HUES6 (cell line): ENCODE measurements around the gene RALGPS1.

Experiments
- H3K27ac ChIP-seq: 2 replicates; pipeline ENCODE4 v1.7.0; 2013; ENCODE audit warnings: low read depth, mild to moderate bottlenecking, low read length, inconsistent platforms
- H3K27me3 ChIP-seq: 2 replicates; pipeline ENCODE4 v1.6.1; 2013; ENCODE audit warnings: low read length; ENCODE audit not compliant: control insufficient read depth, insufficient read depth
- H3K36me3 ChIP-seq: 2 replicates; pipeline ENCODE4 v1.6.1; 2013; ENCODE audit warnings: low read length; ENCODE audit not compliant: control insufficient read depth, insufficient read depth
- H3K4me1 ChIP-seq: 2 replicates; pipeline ENCODE4 v1.6.1; 2013; ENCODE audit warnings: low read length; ENCODE audit not compliant: control insufficient read depth, insufficient read depth
- H3K4me3 ChIP-seq: 2 replicates; pipeline ENCODE4 v1.5.1; 2013; ENCODE audit warnings: low read depth, low read length
- H3K9ac ChIP-seq: one replicate; pipeline ENCODE4 v1.6.1; 2013; ENCODE audit warnings: mild to moderate bottlenecking, low read length
- H3K9me3 ChIP-seq: 2 replicates; pipeline ENCODE4 v1.6.1; 2013; ENCODE audit warnings: low read depth, low read length; ENCODE audit not compliant: control insufficient read depth, insufficient read depth

Gene RALGPS1

DNA sequence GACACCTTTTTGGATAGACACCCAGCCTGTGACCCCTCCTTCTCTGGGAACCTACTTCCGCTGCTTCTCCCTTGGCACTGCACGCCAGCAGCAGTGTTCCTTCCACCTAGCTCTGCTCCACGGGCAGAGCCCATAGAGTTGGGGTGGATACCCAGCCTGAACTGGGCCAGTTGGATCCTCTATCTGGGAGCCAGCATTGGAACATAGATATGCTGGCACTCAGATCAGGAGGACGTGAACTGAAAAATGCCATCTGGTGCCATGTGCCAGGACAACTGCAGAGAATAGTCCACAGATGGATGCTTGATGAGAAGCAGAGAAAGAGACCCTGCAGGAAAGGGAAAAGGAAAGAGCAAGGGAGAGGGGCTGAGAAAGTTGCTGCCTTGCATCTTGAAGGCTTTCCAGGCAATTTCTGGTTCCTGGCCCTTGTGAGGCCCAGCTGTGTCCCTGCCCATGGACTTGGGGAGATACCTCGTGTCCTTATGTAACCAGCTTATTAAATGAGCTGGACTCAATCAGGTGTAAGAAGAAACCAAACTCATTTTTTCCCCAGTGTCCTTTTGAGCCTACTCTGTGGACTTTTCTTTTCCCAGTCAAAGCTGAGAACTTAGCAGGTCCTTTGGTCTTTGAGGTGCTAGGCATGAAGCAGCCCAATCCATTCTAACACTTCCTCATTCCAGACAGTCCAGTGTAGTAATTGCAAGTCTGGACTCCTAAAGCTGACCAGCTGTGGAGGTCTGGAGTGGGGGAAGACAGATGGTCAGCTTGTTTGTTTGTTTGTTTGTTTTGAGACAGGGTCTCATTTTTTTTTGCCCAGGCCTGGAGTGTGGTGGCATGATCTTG lies 168.8 kb downstream of the RALGPS1 start:
- Histone ChIP-seq H3K4me1 (no peaks in the 10 kb centered on the region; the same call in 1 of the 2 replicates), H3K36me3 (no peaks in the 10 kb centered on the region), H3K9ac (no peak overlapping the region), H3K4me3 (no peak overlapping the region), H3K27ac (no peak overlapping the region), H3K27me3 (no peaks in the 10 kb centered on the region), H3K9me3 (no peaks in the 10 kb centered on the region)

DNA sequence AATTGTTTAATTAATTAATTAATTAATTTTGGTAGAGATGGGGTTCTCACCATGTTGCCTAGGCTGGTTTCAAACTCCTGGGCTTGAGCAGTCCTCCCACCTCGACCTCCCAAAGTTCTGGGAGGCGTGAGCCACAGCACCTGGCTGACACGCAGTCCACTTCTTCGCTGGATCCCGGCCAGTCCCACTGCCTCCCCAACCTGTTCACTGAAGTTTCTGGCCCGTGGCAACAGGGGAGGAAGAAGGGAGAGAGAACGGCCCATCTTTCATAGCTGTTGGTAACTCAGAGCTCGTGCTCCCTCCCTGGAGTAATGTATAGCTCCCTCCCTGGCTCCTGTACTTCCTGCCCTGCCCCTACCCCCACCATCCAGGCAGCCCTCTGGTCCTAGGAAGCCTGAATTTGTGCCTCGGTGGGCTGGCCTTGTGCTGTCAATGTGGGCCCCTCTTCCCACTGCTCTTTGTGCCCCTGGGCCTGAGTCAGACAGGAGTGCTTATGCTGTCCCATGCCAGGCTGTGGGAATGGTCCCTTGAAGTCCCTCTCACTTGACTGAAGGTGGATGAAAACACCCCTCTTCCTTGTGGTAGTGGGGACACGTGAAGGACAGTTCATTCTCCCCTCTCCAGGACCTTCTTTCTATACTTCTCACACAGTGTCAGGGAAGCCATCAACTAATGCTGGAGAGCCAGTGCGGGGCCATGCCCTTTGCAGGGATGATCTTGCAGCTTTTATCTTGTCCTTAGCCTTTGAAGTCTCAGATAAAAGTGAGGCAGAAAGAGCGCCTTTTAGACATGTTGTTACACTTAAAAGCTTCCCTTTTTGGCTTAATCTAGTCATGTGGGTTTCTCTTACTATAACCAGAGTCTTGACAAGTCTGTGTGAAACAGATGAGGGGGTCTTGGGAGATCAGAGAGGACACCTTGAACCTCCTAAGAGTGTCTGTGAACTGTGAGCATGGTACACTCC lies 169.8 kb downstream of the RALGPS1 start:
- H3K27me3 ChIP-seq: no peaks in the 10 kb centered on the region
- no peak overlapping the region for H3K4me3 ChIP-seq
- H3K9ac ChIP-seq: no peak overlapping the region
- H3K4me1 ChIP-seq: no peaks in the 10 kb centered on the region; the same call in 1 of the 2 replicates
- H3K36me3 ChIP-seq: no peaks in the 10 kb centered on the region
- no peak overlapping the region for H3K27ac ChIP-seq
- H3K9me3 ChIP-seq: no peaks in the 10 kb centered on the region

DNA sequence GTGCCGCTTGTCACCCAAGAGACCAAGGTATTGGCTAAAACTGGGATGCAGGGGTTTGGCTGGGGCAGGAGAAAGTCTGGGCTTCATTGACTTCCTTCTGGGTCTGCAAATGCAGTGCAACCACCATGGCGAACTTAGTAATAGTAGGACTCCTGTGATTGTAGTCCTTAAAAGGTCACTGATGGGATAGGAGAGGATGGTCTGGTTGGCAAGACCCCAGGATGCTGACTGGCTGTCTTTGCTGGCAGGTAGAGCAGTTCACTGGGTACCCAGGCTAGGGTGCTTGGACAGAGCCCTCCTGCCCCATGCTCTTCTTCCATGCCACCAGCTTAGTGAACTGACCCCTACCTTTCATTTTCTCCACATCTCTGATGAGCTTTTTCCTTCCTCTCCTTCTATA lies 170.6 kb downstream of the RALGPS1 start:
- no peaks in the 10 kb centered on the region for H3K27me3 ChIP-seq
- H3K9ac ChIP-seq: no peak overlapping the region
- H3K36me3 ChIP-seq: no peaks in the 10 kb centered on the region
- no peaks in the 10 kb centered on the region for H3K9me3 ChIP-seq
- no peak overlapping the region for H3K27ac ChIP-seq
- no peak overlapping the region for H3K4me3 ChIP-seq
- no peaks in the 10 kb centered on the region; the same call in 1 of the 2 replicates for H3K4me1 ChIP-seq

DNA sequence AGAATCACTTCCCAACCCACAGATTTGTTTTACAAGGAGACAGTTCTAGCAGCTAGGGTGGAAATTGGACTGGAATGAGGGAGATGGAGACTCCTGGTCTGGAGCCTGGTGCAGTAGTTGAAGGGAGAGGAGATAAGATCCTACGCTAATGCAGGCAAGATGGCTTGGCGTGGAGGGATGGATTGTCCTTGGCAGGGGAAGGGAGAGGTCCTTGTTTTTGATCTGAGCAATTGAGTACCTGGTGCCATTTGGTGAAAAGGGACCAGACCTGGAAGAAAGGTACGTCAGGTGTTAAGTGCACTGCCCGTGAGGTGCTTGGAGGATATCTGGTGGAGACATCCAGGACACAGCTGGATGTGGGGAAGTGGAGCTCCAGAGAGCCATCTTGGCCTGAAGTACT lies 172.2 kb downstream of the RALGPS1 start:
- no peak overlapping the region for H3K27ac ChIP-seq
- no peaks in the 10 kb centered on the region for H3K9me3 ChIP-seq
- H3K4me1 ChIP-seq: no peaks in the 10 kb centered on the region; the same call in 1 of the 2 replicates
- H3K36me3 ChIP-seq: 0 out of 2 replicates have a peak, but pooled peaks cover 6% of the 10 kb centered on the region
- H3K4me3 ChIP-seq: no peak overlapping the region
- H3K9ac ChIP-seq: no peak overlapping the region
- no peaks in the 10 kb centered on the region for H3K27me3 ChIP-seq

DNA sequence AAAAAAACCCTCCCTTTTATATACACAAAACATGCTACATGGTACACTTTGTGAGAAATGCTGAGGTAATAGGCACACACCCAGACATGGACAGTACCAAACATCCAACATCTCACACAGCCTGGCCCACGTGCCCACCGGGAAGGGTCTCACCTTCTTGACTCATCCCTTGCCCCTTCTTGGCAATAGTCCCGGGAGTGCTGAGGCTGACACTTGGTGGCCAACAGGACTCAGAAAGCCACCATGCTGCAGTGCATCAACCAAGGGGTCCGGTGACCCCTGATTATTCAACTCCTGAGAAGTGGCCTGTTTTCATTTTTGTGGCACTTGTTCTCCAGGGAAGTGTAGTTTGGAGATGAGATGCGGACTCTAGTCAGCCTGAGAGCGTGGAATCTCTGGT lies 172.8 kb downstream of the RALGPS1 start:
- Histone ChIP-seq H3K4me3 (no peak overlapping the region), H3K9me3 (no peaks in the 10 kb centered on the region), H3K9ac (no peak overlapping the region), H3K36me3 (0 out of 2 replicates have a peak, but pooled peaks cover 6% of the 10 kb centered on the region), H3K27ac (no peak overlapping the region), H3K4me1 (no peaks in the 10 kb centered on the region; the same call in 1 of the 2 replicates), H3K27me3 (no peaks in the 10 kb centered on the region)

DNA sequence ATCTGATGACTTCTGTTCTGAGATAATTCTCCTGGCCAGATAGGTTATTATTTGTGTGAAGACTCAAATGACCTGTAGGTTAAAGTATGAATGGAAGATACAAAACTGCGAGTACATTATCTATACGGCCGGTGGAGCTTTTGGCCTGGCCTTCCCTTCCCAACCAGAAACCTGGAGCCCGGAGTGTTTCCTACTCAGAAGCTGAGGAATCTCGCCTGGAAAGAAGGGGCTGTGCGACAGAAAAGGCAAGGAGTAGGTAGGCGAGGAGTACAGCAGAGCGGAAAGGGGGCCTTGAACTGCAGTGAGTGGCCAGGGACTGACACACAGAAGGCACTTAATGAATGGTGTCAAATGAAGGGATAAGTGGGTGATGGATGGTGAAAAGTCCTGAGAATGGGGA lies 173.3 kb downstream of the RALGPS1 start:
- no peaks in the 10 kb centered on the region; the same call in 1 of the 2 replicates for H3K4me1 ChIP-seq
- no peaks in the 10 kb centered on the region for H3K27me3 ChIP-seq
- H3K27ac ChIP-seq: no peak overlapping the region
- 0 out of 2 replicates have a peak, but pooled peaks cover 6% of the 10 kb centered on the region for H3K36me3 ChIP-seq
- no peak overlapping the region for H3K9ac ChIP-seq
- no peaks in the 10 kb centered on the region for H3K9me3 ChIP-seq
- no peak overlapping the region for H3K4me3 ChIP-seq

DNA sequence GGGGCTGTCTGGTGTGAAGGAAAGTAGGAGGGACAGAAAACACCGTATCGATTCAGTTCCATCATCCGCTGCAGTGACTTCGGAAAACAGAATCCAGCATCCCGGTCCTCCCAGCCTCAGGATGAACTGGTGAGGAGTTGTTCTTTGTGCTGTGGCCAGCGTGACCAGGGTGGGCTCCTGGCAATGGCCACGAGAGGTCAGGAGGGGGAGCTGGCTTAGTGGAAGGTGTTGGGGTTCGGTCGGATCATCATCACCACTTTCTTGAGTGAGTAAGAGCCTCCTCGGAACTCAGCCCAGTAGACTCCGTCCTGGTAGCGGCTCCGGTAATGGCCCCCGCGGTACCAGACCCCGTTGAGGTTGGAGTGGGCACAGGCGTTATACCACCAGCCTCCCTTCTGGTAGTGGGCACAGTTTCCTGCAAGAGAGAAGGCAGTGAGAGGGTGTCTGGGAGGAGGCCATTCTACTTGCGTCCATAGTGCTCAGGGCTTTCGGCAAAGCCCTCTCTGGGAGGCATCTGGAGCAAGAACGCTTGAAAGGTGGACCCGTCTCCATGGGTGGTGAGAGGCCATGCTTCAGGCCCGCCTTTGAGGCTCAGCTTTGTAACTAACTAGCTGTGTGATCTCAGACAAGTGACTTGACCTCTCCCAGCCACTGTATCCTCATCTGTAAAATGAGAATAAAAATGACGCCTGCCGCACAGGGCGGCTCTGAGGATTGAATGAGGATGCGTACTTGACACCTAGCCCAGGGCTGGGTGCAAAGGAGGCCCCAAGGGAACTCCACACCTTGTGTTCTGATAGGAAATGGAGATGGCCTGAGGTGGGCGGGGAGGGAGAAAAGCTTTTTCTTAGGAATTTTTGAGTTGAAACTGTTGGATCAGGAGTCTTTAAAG lies 174.4 kb downstream of the RALGPS1 start:
- Histone ChIP-seq H3K27ac (no peak overlapping the region), H3K36me3 (0 out of 2 replicates have a peak, but pooled peaks cover 6% of the 10 kb centered on the region), H3K4me1 (no peaks in the 10 kb centered on the region; the same call in 1 of the 2 replicates), H3K9ac (no peak overlapping the region), H3K9me3 (no peaks in the 10 kb centered on the region), H3K27me3 (no peaks in the 10 kb centered on the region), H3K4me3 (no peak overlapping the region)

DNA sequence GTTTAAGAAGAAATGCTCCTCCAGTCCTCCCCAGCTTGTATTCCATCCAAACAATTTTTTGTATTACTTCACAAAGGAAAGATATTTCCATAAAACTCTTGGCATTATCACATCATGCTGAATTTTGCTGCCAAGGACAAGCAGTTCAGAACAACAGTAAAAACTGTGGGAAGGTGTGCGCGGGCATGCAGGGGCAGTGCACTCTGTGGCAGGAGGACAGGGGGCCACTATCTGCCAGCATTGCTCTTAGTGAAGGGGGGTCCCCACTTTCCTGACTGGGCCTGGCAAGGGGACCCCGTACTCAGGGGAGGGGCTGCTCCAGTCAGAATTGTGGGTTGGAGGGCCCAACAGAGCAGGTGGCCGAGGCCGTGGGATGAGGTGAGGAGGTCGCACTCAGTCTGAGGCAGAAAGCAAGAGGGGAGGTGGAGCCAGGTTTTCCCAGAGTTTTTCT lies 175.1 kb downstream of the RALGPS1 start:
- no peak overlapping the region for H3K9ac ChIP-seq
- H3K9me3 ChIP-seq: no peaks in the 10 kb centered on the region
- no peaks in the 10 kb centered on the region; the same call in 1 of the 2 replicates for H3K4me1 ChIP-seq
- H3K27ac ChIP-seq: no peak overlapping the region
- 0 out of 2 replicates have a peak, but pooled peaks cover 6% of the 10 kb centered on the region for H3K36me3 ChIP-seq
- no peaks in the 10 kb centered on the region for H3K27me3 ChIP-seq
- H3K4me3 ChIP-seq: no peak overlapping the region

DNA sequence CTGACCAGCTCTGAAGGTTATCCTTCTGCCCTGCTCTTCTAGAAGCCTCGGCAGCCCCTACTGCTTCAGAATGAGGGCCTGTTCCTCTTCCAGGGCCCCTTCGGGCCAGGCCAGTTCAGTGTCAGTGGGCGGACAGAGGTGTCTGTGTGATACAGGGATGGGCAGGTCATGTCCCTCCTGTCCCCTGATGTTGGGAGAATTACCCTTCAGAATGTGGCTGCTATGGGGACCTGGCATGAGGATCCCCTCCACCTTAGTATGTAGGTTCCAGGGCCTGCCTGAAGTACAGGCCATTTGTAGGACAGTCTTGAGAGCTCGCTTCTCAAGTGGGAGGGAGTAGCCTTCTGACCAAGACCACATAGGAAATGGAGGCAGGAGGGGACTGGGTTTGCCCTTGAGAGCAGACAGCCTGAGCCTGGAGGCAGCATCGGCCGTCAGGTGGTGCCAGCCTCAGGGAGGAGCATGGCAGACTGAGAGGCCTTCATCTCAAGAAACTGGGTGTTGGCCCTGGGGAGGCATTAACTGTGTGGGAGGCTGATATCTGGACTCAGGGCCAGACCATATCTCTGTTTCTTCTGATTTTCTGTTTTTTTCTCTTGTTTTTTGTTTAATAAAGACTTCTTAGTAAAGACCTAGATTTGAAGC lies 175.9 kb downstream of the RALGPS1 start:
- Histone ChIP-seq H3K36me3 (0 out of 2 replicates have a peak, but pooled peaks cover 6% of the 10 kb centered on the region), H3K4me3 (no peak overlapping the region), H3K4me1 (no peaks in the 10 kb centered on the region; the same call in 1 of the 2 replicates), H3K27ac (no peak overlapping the region), H3K9ac (no peak overlapping the region), H3K9me3 (no peaks in the 10 kb centered on the region), H3K27me3 (no peaks in the 10 kb centered on the region)

DNA sequence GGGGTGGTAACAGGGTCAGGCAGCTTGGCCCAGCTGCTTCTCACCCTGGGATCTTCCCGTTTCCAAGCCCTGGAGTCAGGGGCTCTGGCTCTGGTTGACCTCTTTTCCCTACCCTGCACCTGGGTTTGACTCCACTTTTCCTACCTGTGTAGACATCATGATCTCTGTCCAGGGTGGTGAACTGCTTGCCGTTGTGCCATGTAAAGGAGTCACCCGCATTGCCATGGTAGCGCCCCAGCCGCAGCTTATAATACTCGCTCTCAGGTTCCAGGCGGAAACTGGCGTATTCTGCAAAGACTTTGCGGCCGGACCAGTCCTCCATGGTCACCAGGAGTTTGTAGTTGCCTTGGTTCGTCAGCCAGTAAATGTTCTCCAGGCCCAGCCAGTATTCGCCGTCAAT lies 176.9 kb downstream of the RALGPS1 start:
- Histone ChIP-seq H3K27ac (no peak overlapping the region; the same call in 1 of the 2 replicates), H3K9me3 (no peaks in the 10 kb centered on the region), H3K36me3 (0 out of 2 replicates have a peak, but pooled peaks cover 6% of the 10 kb centered on the region), H3K4me3 (no peak overlapping the region), H3K9ac (no peak overlapping the region), H3K4me1 (no peaks in the 10 kb centered on the region; the same call in 1 of the 2 replicates), H3K27me3 (no peaks in the 10 kb centered on the region)
